GM15510 (cell line): Measurements from ENCODE around the gene RPL39L.

Experiments used
- POLR2A ChIP-seq: IDR thresholded peaks from 3 replicates; pipeline ENCODE4 v1.6.1; 2011; ENCODE audit warnings: borderline replicate concordance; ENCODE audit not compliant: insufficient read length; ENCODE audit errors: extremely low read depth

The RPL39L gene

GRCh38 chr3:187139126-187139894, at the start of gene RPL39L:
RPL39L (minus strand) TSS chr3:187139496; CDS start chr3:187121300, 18,196 bp downstream.
- TF ChIP-seq POLR2A, result peak; percentile 64

DNA sequence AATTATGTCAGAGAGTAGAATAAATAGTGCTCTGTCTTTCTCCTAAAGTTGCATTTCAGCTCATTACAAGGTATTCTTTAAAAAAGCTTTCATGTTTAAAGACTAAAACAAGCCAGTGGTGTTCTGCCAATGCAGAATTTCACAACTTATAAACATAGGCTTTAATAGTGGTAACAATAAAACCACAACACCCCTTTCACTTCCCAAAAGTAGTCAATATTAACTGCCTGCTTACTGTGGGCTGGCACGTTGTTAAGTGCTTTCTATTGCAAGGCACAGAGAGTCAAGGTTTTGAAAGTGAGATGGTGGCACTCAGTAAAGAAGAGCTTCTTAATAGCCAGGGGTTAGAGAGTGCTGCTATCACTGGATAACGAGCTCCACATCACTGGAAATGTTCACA, 49.6 kb upstream of the RPL39L start:
- no peak for TF ChIP-seq POLR2A

GRCh38 chr3:187186801-187187421, 47.6 kb upstream of the RPL39L start:
- TF ChIP-seq POLR2A, result no peak

GRCh38 chr3:187186375-187186774, 47.1 kb upstream of the RPL39L start:
- no peak for TF ChIP-seq POLR2A

DNA sequence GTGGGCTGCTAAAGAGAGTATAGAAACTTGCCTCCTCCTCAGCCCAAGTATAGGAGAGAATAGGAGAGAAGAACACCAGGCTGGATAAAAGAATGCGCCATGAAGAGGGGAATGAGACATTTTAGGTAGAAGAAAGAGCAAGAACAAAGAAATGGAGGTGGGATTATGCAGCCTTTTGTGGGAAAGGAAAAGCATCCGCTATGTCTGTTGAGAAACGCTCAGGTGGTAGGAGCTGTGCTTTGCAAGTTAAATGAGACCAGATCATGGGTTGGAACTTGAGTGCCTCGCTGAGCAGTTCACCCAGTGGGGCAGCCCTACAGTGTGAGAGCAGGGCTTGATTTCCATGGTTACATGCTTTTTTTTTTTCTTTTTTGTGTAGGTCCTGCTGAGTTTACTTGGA, 46.5 kb upstream of the RPL39L start:
- TF ChIP-seq POLR2A, result no peak

DNA sequence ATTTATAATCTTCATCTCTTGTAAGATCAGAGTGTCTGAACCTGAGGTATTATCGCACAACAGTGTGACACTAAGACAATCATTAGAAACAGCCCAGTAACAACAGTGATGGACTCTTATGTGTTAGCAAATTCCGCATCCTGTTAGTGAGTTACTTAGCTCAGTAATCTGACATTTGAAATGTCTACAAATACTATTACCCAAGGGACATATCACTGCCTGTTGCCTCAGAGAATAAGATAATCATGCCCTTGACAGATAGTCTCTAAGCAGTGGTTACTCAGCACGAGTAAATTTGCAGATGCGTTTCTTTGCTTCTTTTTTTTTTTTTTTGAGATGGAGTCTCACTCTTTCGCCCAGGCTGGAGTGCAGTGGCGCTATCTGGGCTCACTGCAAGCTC, 44.6 kb upstream of the RPL39L start:
- no peak for TF ChIP-seq POLR2A

DNA sequence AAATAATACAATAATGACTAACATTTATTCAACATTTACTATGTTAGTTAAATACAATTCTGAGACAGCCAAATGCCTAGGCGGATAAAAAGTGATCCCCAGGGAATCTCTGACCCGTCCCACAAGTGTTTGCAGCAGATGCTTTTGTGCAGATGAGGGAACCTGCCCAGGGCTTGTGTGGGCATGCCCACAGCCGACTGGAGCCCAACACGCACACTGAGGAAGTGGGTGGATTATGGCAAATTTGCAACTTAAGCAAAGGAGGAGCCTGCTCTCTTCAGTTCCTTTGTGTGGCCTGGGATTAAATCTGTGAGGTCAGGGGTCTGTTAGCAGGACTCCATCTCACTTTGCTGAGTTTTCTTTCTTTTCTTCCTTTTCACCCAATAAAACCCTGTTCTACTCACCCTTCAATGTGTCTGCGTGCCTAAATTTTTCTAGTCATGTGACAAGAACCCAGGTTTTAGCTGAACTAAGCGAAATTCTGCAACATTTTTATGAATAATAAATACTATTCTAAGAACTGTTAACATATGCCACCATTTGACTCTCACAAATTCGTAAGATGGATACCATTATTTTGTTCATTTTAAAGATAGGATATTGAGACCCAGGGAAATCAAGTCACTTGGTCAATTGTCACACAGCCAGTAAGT, 44.0 kb upstream of the RPL39L start:
- TF ChIP-seq POLR2A, result no peak

GRCh38 chr3:187181454-187182170, 42.3 kb upstream of the RPL39L start:
- no peak for TF ChIP-seq POLR2A

DNA sequence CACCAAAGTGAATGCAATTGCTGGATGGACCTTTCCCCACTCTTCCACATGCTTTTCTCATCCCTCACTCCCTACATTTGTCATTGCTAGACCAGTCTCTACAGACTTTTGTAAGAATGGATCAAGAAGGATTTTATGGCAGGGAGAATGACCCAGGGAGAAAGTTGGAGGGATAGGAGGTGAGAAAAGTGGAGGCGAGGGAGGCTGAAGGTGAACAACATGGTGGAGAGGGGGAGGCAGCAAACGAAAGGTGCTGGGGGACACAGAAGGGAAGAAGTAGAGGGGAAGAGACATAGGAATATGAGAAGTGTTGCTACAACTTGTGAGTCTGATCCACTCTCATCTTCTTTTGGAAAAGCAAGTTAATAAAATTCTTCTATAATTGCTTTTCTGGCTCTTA, 33.6 kb upstream of the RPL39L start:
- TF ChIP-seq POLR2A, result no peak

GRCh38 chr3:187169231-187169960, 30.1 kb upstream of the RPL39L start:
- TF ChIP-seq POLR2A, result no peak

DNA sequence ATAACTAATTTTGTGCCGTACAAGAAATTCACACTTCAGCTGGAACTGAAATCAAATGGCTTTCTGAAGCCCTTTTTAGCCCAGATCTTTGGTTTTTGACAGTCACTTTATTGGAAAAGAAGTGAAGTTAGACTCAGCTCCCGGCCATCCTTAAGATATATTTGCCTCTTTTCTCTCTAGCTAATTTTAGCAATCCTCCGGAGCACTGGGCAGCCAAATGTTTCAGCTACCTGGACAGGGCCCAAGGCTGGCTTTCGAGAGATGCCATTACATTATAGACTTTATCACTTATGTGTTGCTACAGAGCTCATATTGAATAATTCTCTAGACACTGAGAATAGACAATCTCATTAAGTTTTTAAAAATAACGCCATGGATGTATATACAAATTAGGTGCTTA, 28.5 kb upstream of the RPL39L start:
- no peak for TF ChIP-seq POLR2A

- no peak for TF ChIP-seq POLR2A
Observed at GRCh38 chr3:187166750-187167149, 27.5 kb upstream of the RPL39L start.

DNA sequence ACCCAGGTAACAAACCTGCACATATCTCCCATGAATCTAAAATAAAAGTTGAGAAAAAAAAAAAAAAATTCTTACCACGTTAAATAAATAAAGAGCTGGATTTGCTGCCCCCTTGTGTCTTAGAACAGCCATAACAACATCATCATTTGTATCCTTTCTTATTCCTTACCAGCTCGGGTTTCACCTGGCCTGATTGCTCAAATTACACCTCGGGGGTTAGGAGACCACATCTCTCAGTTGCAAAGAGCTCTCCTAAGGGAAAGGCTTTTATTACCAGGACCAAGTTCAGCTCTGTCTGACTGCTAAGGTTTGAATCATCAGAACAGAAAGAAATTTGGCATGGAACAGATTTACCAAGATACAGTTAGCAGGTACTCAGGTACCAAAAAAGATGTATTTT, 25.8 kb upstream of the RPL39L start:
- TF ChIP-seq POLR2A, result no peak

DNA sequence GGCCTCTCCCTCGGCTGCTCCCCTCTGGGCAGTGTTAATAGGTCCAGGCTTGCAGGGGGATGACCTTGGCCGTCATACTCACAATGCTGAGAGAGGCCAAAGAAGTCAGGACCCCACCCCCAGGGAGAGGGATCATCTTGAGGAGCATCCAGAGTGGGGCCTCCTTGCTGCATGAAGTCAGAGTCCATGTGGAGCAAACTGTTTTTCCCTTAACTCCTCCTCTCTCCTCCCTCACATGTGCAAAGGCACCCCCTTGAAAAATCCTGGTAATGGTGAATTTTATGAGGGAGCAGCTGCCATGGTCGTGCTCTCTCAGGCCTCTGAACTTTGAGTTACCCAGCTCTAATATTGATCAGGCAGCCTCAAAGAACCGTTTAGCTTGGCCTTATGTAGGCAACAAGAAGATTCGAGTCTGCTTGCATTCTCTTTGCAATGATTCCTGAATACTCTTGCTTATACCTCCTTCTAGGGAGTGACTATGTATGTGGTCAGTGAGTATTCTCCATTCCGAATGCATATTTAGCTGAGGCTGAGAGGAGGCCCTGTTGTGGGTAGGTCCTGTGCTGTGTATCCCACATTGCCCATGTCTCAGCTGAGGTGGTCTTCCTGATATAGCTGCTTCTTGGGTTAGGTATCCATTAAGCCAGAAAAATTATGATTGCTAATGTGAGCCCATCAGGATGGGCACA, 23.1 kb upstream of the RPL39L start:
- no peak for TF ChIP-seq POLR2A
